K562 (cell line): ENCODE data around the gene PHEX.

Source experiments
- TRIM28 ChIP-seq: fragments of 450-650 bp; IDR thresholded peaks from 2 replicates; pipeline ENCODE4 v1.6.1; 2017
- TF ChIP-seq, protein P1 (sequence below): fragments of 200-600 bp; sonication (generic); IDR thresholded peaks from one replicate; pipeline ENCODE4 v1.6.1; 2012; ENCODE audit warnings: mild to moderate bottlenecking, low read depth, low read length, inconsistent platforms

DNA sequence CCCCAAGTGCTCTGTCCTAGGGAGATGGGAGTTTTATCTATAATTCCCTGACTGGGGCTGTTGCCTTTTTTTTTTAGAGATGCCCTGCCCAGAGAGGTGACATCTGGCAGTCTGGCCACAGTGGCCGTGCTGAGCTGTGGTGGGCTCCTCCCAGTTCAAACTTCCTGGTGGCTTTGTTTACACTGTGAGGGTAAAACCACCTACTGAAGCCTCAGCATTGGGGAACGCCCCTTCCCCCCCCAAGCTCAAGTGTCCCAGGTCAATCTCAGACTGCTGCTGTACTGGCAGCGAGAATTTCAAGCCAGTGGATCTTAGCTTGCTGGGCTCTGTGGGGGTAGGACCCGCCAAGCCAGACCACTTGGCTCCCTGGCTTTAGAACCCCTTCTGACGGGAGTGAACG, 202.3 kb downstream of the PHEX start:
- no peak for TF ChIP-seq TRIM28
- TF ChIP-seq, protein P1, sequence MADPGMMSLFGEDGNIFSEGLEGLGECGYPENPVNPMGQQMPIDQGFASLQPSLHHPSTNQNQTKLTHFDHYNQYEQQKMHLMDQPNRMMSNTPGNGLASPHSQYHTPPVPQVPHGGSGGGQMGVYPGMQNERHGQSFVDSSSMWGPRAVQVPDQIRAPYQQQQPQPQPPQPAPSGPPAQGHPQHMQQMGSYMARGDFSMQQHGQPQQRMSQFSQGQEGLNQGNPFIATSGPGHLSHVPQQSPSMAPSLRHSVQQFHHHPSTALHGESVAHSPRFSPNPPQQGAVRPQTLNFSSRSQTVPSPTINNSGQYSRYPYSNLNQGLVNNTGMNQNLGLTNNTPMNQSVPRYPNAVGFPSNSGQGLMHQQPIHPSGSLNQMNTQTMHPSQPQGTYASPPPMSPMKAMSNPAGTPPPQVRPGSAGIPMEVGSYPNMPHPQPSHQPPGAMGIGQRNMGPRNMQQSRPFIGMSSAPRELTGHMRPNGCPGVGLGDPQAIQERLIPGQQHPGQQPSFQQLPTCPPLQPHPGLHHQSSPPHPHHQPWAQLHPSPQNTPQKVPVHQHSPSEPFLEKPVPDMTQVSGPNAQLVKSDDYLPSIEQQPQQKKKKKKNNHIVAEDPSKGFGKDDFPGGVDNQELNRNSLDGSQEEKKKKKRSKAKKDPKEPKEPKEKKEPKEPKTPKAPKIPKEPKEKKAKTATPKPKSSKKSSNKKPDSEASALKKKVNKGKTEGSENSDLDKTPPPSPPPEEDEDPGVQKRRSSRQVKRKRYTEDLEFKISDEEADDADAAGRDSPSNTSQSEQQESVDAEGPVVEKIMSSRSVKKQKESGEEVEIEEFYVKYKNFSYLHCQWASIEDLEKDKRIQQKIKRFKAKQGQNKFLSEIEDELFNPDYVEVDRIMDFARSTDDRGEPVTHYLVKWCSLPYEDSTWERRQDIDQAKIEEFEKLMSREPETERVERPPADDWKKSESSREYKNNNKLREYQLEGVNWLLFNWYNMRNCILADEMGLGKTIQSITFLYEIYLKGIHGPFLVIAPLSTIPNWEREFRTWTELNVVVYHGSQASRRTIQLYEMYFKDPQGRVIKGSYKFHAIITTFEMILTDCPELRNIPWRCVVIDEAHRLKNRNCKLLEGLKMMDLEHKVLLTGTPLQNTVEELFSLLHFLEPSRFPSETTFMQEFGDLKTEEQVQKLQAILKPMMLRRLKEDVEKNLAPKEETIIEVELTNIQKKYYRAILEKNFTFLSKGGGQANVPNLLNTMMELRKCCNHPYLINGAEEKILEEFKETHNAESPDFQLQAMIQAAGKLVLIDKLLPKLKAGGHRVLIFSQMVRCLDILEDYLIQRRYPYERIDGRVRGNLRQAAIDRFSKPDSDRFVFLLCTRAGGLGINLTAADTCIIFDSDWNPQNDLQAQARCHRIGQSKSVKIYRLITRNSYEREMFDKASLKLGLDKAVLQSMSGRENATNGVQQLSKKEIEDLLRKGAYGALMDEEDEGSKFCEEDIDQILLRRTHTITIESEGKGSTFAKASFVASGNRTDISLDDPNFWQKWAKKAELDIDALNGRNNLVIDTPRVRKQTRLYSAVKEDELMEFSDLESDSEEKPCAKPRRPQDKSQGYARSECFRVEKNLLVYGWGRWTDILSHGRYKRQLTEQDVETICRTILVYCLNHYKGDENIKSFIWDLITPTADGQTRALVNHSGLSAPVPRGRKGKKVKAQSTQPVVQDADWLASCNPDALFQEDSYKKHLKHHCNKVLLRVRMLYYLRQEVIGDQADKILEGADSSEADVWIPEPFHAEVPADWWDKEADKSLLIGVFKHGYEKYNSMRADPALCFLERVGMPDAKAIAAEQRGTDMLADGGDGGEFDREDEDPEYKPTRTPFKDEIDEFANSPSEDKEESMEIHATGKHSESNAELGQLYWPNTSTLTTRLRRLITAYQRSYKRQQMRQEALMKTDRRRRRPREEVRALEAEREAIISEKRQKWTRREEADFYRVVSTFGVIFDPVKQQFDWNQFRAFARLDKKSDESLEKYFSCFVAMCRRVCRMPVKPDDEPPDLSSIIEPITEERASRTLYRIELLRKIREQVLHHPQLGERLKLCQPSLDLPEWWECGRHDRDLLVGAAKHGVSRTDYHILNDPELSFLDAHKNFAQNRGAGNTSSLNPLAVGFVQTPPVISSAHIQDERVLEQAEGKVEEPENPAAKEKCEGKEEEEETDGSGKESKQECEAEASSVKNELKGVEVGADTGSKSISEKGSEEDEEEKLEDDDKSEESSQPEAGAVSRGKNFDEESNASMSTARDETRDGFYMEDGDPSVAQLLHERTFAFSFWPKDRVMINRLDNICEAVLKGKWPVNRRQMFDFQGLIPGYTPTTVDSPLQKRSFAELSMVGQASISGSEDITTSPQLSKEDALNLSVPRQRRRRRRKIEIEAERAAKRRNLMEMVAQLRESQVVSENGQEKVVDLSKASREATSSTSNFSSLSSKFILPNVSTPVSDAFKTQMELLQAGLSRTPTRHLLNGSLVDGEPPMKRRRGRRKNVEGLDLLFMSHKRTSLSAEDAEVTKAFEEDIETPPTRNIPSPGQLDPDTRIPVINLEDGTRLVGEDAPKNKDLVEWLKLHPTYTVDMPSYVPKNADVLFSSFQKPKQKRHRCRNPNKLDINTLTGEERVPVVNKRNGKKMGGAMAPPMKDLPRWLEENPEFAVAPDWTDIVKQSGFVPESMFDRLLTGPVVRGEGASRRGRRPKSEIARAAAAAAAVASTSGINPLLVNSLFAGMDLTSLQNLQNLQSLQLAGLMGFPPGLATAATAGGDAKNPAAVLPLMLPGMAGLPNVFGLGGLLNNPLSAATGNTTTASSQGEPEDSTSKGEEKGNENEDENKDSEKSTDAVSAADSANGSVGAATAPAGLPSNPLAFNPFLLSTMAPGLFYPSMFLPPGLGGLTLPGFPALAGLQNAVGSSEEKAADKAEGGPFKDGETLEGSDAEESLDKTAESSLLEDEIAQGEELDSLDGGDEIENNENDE: no peak
